ENCODE data around the gene MUC5AC. TPM values are rescaled to one million over a fixed set of nuclear protein-coding genes. Genes with fewer than 3 reads are reported as not detected.
"Not testable (repeated sequence)": the region's sequence is repeated elsewhere in the genome, so short reads cannot be mapped to it uniquely, and the experiment has no call there.

The MUC5AC gene
- polyA plus RNA-seq, 1 donor (not counting 4 experiments of a cell fraction or from before 2014, with no cell fraction given) = not detected

- dilution Hi-C loops (cut with MboI; ENCODE audit: extremely low pct_ligation_motif_present, low sequenced_read_pairs); H3K27me3 ChIP-seq (ENCODE audit: control insufficient read depth, extremely low read depth, insufficient read depth, low read length); H3K4me2 ChIP-seq (ENCODE audit: control insufficient read depth, extremely low read depth, insufficient read depth, low read depth, low read length); H3K4me3 ChIP-seq (ENCODE audit: control insufficient read depth in 2 of 3, extremely low read depth in 1 of 3, insufficient read depth in 2 of 3, low read depth in 1 of 3, low read length in 3 of 3); DNase-seq (ENCODE audit: low read depth, low spot score); H3K4me1 ChIP-seq (ENCODE audit: control insufficient read depth, extremely low read depth, insufficient read depth, low read length); H2AFZ ChIP-seq (ENCODE audit: control insufficient read depth, low read length); H3K9ac ChIP-seq (ENCODE audit: control insufficient read depth, extremely low read depth, insufficient read depth, low read length); H4K20me1 ChIP-seq (ENCODE audit: control insufficient read depth, extremely low read depth, insufficient read depth, low read length); H3K36me3 ChIP-seq (ENCODE audit: control insufficient read depth in 2 of 2, extremely low read depth in 1 of 2, insufficient read depth in 2 of 2, low read length in 2 of 2); FAIRE-seq; H3K79me2 ChIP-seq (ENCODE audit: control insufficient read depth, insufficient read depth, low read length); H3K9me1 ChIP-seq (ENCODE audit: control insufficient read depth, extremely low read depth, insufficient read depth, low read length); H3K27ac ChIP-seq (ENCODE audit: control insufficient read depth, insufficient read depth, low read length): not testable (repeated sequence)
- peaks cover 12% of the 10 kb centered on the region for H3K9me3 ChIP-seq (ENCODE audit: control insufficient read depth, low read depth, low read length)
These were observed 88.0 kb downstream of the MUC5AC start for GRCh38 chr11:1245717-1246116.

DNA sequence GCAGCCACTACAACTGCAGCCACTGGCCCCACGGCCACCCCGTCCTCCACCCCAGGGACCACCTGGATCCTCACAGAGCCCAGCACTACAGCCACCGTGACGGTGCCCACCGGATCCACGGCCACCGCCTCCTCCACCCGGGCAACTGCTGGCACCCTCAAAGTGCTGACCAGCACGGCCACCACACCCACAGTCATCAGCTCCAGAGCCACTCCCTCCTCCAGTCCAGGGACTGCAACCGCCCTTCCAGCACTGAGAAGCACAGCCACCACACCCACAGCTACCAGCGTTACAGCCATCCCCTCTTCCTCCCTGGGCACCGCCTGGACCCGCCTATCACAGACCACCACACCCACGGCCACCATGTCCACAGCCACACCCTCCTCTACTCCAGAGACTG, 88.5 kb downstream of the MUC5AC start:
- H3K79me2 ChIP-seq (ENCODE audit: control insufficient read depth, insufficient read depth, low read length); H3K4me1 ChIP-seq (ENCODE audit: control insufficient read depth, extremely low read depth, insufficient read depth, low read length); dilution Hi-C loops (cut with MboI; ENCODE audit: extremely low pct_ligation_motif_present, low sequenced_read_pairs); H3K4me2 ChIP-seq (ENCODE audit: control insufficient read depth, extremely low read depth, insufficient read depth, low read depth, low read length); DNase-seq (ENCODE audit: low read depth, low spot score); H3K4me3 ChIP-seq (ENCODE audit: control insufficient read depth in 2 of 3, extremely low read depth in 1 of 3, insufficient read depth in 2 of 3, low read depth in 1 of 3, low read length in 3 of 3); H3K9me1 ChIP-seq (ENCODE audit: control insufficient read depth, extremely low read depth, insufficient read depth, low read length); H4K20me1 ChIP-seq (ENCODE audit: control insufficient read depth, extremely low read depth, insufficient read depth, low read length); H3K36me3 ChIP-seq (ENCODE audit: control insufficient read depth in 2 of 2, extremely low read depth in 1 of 2, insufficient read depth in 2 of 2, low read length in 2 of 2); FAIRE-seq; H2AFZ ChIP-seq (ENCODE audit: control insufficient read depth, low read length); H3K9ac ChIP-seq (ENCODE audit: control insufficient read depth, extremely low read depth, insufficient read depth, low read length); H3K27me3 ChIP-seq (ENCODE audit: control insufficient read depth, extremely low read depth, insufficient read depth, low read length); H3K27ac ChIP-seq (ENCODE audit: control insufficient read depth, insufficient read depth, low read length): not testable (repeated sequence)
- peaks cover 13% of the 10 kb centered on the region for H3K9me3 ChIP-seq (ENCODE audit: control insufficient read depth, low read depth, low read length)

- H3K4me1 ChIP-seq (ENCODE audit: control insufficient read depth, extremely low read depth, insufficient read depth, low read length); dilution Hi-C loops (cut with MboI; ENCODE audit: extremely low pct_ligation_motif_present, low sequenced_read_pairs); H3K9ac ChIP-seq (ENCODE audit: control insufficient read depth, extremely low read depth, insufficient read depth, low read length); H3K4me2 ChIP-seq (ENCODE audit: control insufficient read depth, extremely low read depth, insufficient read depth, low read depth, low read length); H2AFZ ChIP-seq (ENCODE audit: control insufficient read depth, low read length); H4K20me1 ChIP-seq (ENCODE audit: control insufficient read depth, extremely low read depth, insufficient read depth, low read length); H3K4me3 ChIP-seq (ENCODE audit: control insufficient read depth in 2 of 3, extremely low read depth in 1 of 3, insufficient read depth in 2 of 3, low read depth in 1 of 3, low read length in 3 of 3); H3K27me3 ChIP-seq (ENCODE audit: control insufficient read depth, extremely low read depth, insufficient read depth, low read length); H3K27ac ChIP-seq (ENCODE audit: control insufficient read depth, insufficient read depth, low read length); H3K36me3 ChIP-seq (ENCODE audit: control insufficient read depth in 2 of 2, extremely low read depth in 1 of 2, insufficient read depth in 2 of 2, low read length in 2 of 2); H3K9me1 ChIP-seq (ENCODE audit: control insufficient read depth, extremely low read depth, insufficient read depth, low read length); FAIRE-seq; DNase-seq (ENCODE audit: low read depth, low spot score); H3K79me2 ChIP-seq (ENCODE audit: control insufficient read depth, insufficient read depth, low read length): not testable (repeated sequence)
- H3K9me3 ChIP-seq (ENCODE audit: control insufficient read depth, low read depth, low read length) = peaks cover 17% of the 10 kb centered on the region
These were observed 89.3 kb downstream of the MUC5AC start for GRCh38 chr11:1247026-1247425.

DNA sequence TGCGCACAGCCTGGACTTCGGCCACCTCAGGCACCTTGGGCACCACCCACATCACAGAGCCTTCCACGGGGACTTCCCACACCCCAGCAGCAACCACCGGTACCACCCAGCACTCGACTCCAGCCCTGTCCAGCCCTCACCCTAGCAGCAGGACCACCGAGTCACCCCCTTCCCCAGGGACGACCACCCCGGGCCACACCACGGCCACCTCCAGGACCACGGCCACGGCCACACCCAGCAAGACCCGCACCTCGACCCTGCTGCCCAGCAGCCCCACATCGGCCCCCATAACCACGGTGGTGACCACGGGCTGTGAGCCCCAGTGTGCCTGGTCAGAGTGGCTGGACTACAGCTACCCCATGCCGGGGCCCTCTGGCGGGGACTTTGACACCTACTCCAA, 91.2 kb downstream of the MUC5AC start:
- H3K36me3 ChIP-seq (ENCODE audit: control insufficient read depth in 2 of 2, extremely low read depth in 1 of 2, insufficient read depth in 2 of 2, low read length in 2 of 2); H4K20me1 ChIP-seq (ENCODE audit: control insufficient read depth, extremely low read depth, insufficient read depth, low read length); dilution Hi-C loops (cut with MboI; ENCODE audit: extremely low pct_ligation_motif_present, low sequenced_read_pairs); H3K4me2 ChIP-seq (ENCODE audit: control insufficient read depth, extremely low read depth, insufficient read depth, low read depth, low read length); H3K4me1 ChIP-seq (ENCODE audit: control insufficient read depth, extremely low read depth, insufficient read depth, low read length); H3K27me3 ChIP-seq (ENCODE audit: control insufficient read depth, extremely low read depth, insufficient read depth, low read length); H2AFZ ChIP-seq (ENCODE audit: control insufficient read depth, low read length); FAIRE-seq; DNase-seq (ENCODE audit: low read depth, low spot score); H3K4me3 ChIP-seq (ENCODE audit: control insufficient read depth in 2 of 3, extremely low read depth in 1 of 3, insufficient read depth in 2 of 3, low read depth in 1 of 3, low read length in 3 of 3); H3K9me1 ChIP-seq (ENCODE audit: control insufficient read depth, extremely low read depth, insufficient read depth, low read length); H3K9ac ChIP-seq (ENCODE audit: control insufficient read depth, extremely low read depth, insufficient read depth, low read length); H3K79me2 ChIP-seq (ENCODE audit: control insufficient read depth, insufficient read depth, low read length); H3K27ac ChIP-seq (ENCODE audit: control insufficient read depth, insufficient read depth, low read length): not testable (repeated sequence)
- peaks cover 17% of the 10 kb centered on the region for H3K9me3 ChIP-seq (ENCODE audit: control insufficient read depth, low read depth, low read length)

GRCh38 chr11:1250411-1250810, 92.7 kb downstream of the MUC5AC start:
- H3K9ac ChIP-seq (ENCODE audit: control insufficient read depth, extremely low read depth, insufficient read depth, low read length); H3K79me2 ChIP-seq (ENCODE audit: control insufficient read depth, insufficient read depth, low read length); H3K9me1 ChIP-seq (ENCODE audit: control insufficient read depth, extremely low read depth, insufficient read depth, low read length); dilution Hi-C loops (cut with MboI; ENCODE audit: extremely low pct_ligation_motif_present, low sequenced_read_pairs); H3K36me3 ChIP-seq (ENCODE audit: control insufficient read depth in 2 of 2, extremely low read depth in 1 of 2, insufficient read depth in 2 of 2, low read length in 2 of 2); DNase-seq (ENCODE audit: low read depth, low spot score); H3K4me3 ChIP-seq (ENCODE audit: control insufficient read depth in 2 of 3, extremely low read depth in 1 of 3, insufficient read depth in 2 of 3, low read depth in 1 of 3, low read length in 3 of 3); FAIRE-seq; H3K27me3 ChIP-seq (ENCODE audit: control insufficient read depth, extremely low read depth, insufficient read depth, low read length); H2AFZ ChIP-seq (ENCODE audit: control insufficient read depth, low read length); H3K4me1 ChIP-seq (ENCODE audit: control insufficient read depth, extremely low read depth, insufficient read depth, low read length); H3K27ac ChIP-seq (ENCODE audit: control insufficient read depth, insufficient read depth, low read length); H4K20me1 ChIP-seq (ENCODE audit: control insufficient read depth, extremely low read depth, insufficient read depth, low read length); H3K4me2 ChIP-seq (ENCODE audit: control insufficient read depth, extremely low read depth, insufficient read depth, low read depth, low read length): not testable (repeated sequence)
- H3K9me3 ChIP-seq (ENCODE audit: control insufficient read depth, low read depth, low read length) = peaks cover 17% of the 10 kb centered on the region
